HEK293 (cell line): ENCODE results near the gene THRA.

ENCODE experiments used
- HOXC10 ChIP-seq: sonication (generic); formaldehyde crosslinking; IDR thresholded peaks from 2 replicates; pipeline ENCODE4 v1.8.1; 2023; ENCODE audit warnings: mild to moderate bottlenecking, missing genetic modification reagents
- KLF1 ChIP-seq: fragments of 450-650 bp; formaldehyde crosslinking; IDR thresholded peaks from 2 replicates; pipeline ENCODE4 v1.5.1; 2016; ENCODE audit warnings: missing biosample characterization, missing genetic modification characterization
- MEIS1 ChIP-seq: sonication (generic); formaldehyde crosslinking; IDR thresholded peaks from 2 replicates; pipeline ENCODE4 v1.8.1; 2022; ENCODE audit warnings: missing genetic modification reagents, mild to moderate bottlenecking, borderline replicate concordance
- OSR2 ChIP-seq: fragments of 450-650 bp; formaldehyde crosslinking; IDR thresholded peaks from 2 replicates; pipeline ENCODE4 v1.5.1; 2016; ENCODE audit warnings: missing biosample characterization, missing genetic modification characterization
- PATZ1 ChIP-seq: fragments of 450-650 bp; formaldehyde crosslinking; IDR thresholded peaks from 2 replicates; pipeline ENCODE4 v1.5.1; 2016; ENCODE audit warnings: missing biosample characterization, missing genetic modification characterization
- PRDM1 ChIP-seq: fragments of 450-650 bp; formaldehyde crosslinking; IDR thresholded peaks from 2 replicates; pipeline ENCODE4; 2016; ENCODE audit warnings: missing biosample characterization, missing genetic modification characterization
- PRDM2 ChIP-seq: fragments of 450-650 bp; formaldehyde crosslinking; IDR thresholded peaks from 2 replicates; pipeline ENCODE4 v1.5.1; 2016; ENCODE audit warnings: missing biosample characterization, missing genetic modification characterization, borderline replicate concordance
- ZBTB17 ChIP-seq: fragments of 450-650 bp; formaldehyde crosslinking; IDR thresholded peaks from 2 replicates; pipeline ENCODE4 v1.5.1; 2016; ENCODE audit warnings: missing biosample characterization, missing genetic modification characterization
- ZBTB48 ChIP-seq: fragments of 450-650 bp; formaldehyde crosslinking; IDR thresholded peaks from 2 replicates; pipeline ENCODE4 v1.5.1; 2016; ENCODE audit warnings: missing biosample characterization, missing genetic modification characterization
- ZNF132 ChIP-seq: fragments of 450-650 bp; formaldehyde crosslinking; IDR thresholded peaks from 2 replicates; pipeline ENCODE4 v1.5.1; 2017; ENCODE audit warnings: missing biosample characterization, missing genetic modification characterization, borderline replicate concordance
- ZNF18 ChIP-seq: fragments of 450-650 bp; formaldehyde crosslinking; IDR thresholded peaks from 2 replicates; pipeline ENCODE4 v1.5.1; 2016; ENCODE audit warnings: missing biosample characterization, missing genetic modification characterization
- ZNF2 ChIP-seq: fragments of 450-650 bp; formaldehyde crosslinking; IDR thresholded peaks from 2 replicates; pipeline ENCODE4 v1.5.1; 2016; ENCODE audit warnings: missing biosample characterization, missing genetic modification characterization
- ZNF24 ChIP-seq: fragments of 450-650 bp; formaldehyde crosslinking; IDR thresholded peaks from 2 replicates; pipeline ENCODE4 v1.5.1; 2016; ENCODE audit warnings: missing biosample characterization, missing genetic modification characterization
- ZNF311 ChIP-seq: fragments of 450-650 bp; formaldehyde crosslinking; IDR thresholded peaks from 2 replicates; pipeline ENCODE4 v1.5.1; 2017; ENCODE audit warnings: missing biosample characterization, missing genetic modification characterization, borderline replicate concordance
- ZNF37A ChIP-seq: fragments of 450-650 bp; IDR thresholded peaks from 2 replicates; pipeline ENCODE4 v1.5.1; 2018; ENCODE audit warnings: missing biosample characterization, missing genetic modification characterization
- ZNF416 ChIP-seq: fragments of 450-650 bp; formaldehyde crosslinking; IDR thresholded peaks from 2 replicates; pipeline ENCODE4 v1.5.1; 2016; ENCODE audit warnings: missing biosample characterization, missing genetic modification characterization
- ZNF433 ChIP-seq: fragments of 450-650 bp; formaldehyde crosslinking; IDR thresholded peaks from 2 replicates; pipeline ENCODE4 v1.5.1; 2016; ENCODE audit warnings: missing biosample characterization, missing genetic modification characterization, low read depth
- ZNF514 ChIP-seq: fragments of 450-650 bp; formaldehyde crosslinking; IDR thresholded peaks from 2 replicates; pipeline ENCODE4 v1.5.1; 2016; ENCODE audit warnings: missing biosample characterization, missing genetic modification characterization
- ZNF555 ChIP-seq: fragments of 450-650 bp; formaldehyde crosslinking; conservative IDR thresholded peaks from 2 replicates; pipeline ENCODE4 v1.5.1; 2017; ENCODE audit warnings: missing biosample characterization, mild to moderate bottlenecking, missing genetic modification characterization, inconsistent platforms
- ZNF580 ChIP-seq: fragments of 450-650 bp; formaldehyde crosslinking; IDR thresholded peaks from 2 replicates; pipeline ENCODE4 v1.5.1; 2016; ENCODE audit warnings: missing biosample characterization, missing genetic modification characterization
- ZNF610 ChIP-seq: fragments of 450-650 bp; formaldehyde crosslinking; IDR thresholded peaks from 2 replicates; pipeline ENCODE4 v1.5.1; 2016; ENCODE audit warnings: missing biosample characterization, missing genetic modification characterization, borderline replicate concordance
- ZNF623 ChIP-seq: fragments of 450-650 bp; formaldehyde crosslinking; IDR thresholded peaks from 2 replicates; pipeline ENCODE4 v1.5.1; 2016; ENCODE audit warnings: missing biosample characterization, missing genetic modification characterization
- ZNF629 ChIP-seq: fragments of 450-650 bp; formaldehyde crosslinking; IDR thresholded peaks from 2 replicates; pipeline ENCODE4 v1.5.1; 2017; ENCODE audit warnings: missing biosample characterization, missing genetic modification characterization
- ZNF654 ChIP-seq: fragments of 450-650 bp; formaldehyde crosslinking; IDR thresholded peaks from 2 replicates; pipeline ENCODE4 v1.5.1; 2016; ENCODE audit warnings: low read depth, missing biosample characterization, missing genetic modification characterization
- ZNF658 ChIP-seq: fragments of 450-650 bp; formaldehyde crosslinking; IDR thresholded peaks from 2 replicates; pipeline ENCODE4; 2016; ENCODE audit warnings: missing biosample characterization, missing genetic modification characterization
- ZNF707 ChIP-seq: fragments of 450-650 bp; formaldehyde crosslinking; IDR thresholded peaks from 2 replicates; pipeline ENCODE4 v1.5.1; 2016; ENCODE audit warnings: missing biosample characterization, missing genetic modification characterization
- ZNF76 ChIP-seq: fragments of 450-650 bp; formaldehyde crosslinking; IDR thresholded peaks from 2 replicates; pipeline ENCODE4; 2016; ENCODE audit warnings: low read depth, missing biosample characterization, missing genetic modification characterization, borderline replicate concordance
- ZNF776 ChIP-seq: fragments of 450-650 bp; formaldehyde crosslinking; IDR thresholded peaks from 2 replicates; pipeline ENCODE4 v1.5.0; 2017; ENCODE audit warnings: missing biosample characterization, missing genetic modification characterization, borderline replicate concordance
- ZSCAN5A ChIP-seq: fragments of 450-650 bp; formaldehyde crosslinking; IDR thresholded peaks from 2 replicates; pipeline ENCODE4 v1.5.1; 2016; ENCODE audit warnings: missing biosample characterization, missing genetic modification characterization

THRA gene

GRCh38 chr17:40068917-40069750 is 6.4 kb downstream of the THRA start (continued):
- TF ChIP-seq KLF1 (tag by site-specific recombination) = 0 out of 2 replicates have a peak, but pooled peaks have one; percentile 22
- no peak for TF ChIP-seq ZNF132
- TF ChIP-seq OSR2 (tag by site-specific recombination) = peak; percentile 54
- TF ChIP-seq MEIS1 (CRISPR knock-in tag) = no peak
- no peak for TF ChIP-seq ZNF416 (tag by site-specific recombination)
- TF ChIP-seq ZNF654 = no peak
- no peak for TF ChIP-seq ZNF555 (tag by site-specific recombination)
- TF ChIP-seq ZNF580 (tag by site-specific recombination) = no peak
- TF ChIP-seq ZBTB48 (tag by site-specific recombination) = peak; percentile 90
- no peak for TF ChIP-seq HOXC10 (CRISPR knock-in tag)
- no peak for TF ChIP-seq ZNF37A (tag by site-specific recombination)
- TF ChIP-seq ZNF2 (tag by site-specific recombination) = peak; percentile 74; the same call in 1 of the 2 replicates
- TF ChIP-seq ZNF433 (tag by site-specific recombination) = no peak
- peak; percentile 69 for TF ChIP-seq ZBTB17
- no peak for TF ChIP-seq ZNF610 (tag by site-specific recombination)
- TF ChIP-seq ZNF629 (tag by site-specific recombination) = peak; percentile 20; the same call in 1 of the 2 replicates
- no peak for TF ChIP-seq ZNF776 (tag by site-specific recombination)
- TF ChIP-seq ZNF24 (tag by site-specific recombination) = no peak
- peak; percentile 66; the same call in 1 of the 2 replicates for TF ChIP-seq ZNF18
- TF ChIP-seq ZNF623 = no peak
- TF ChIP-seq ZSCAN5A (tag by site-specific recombination) = 0 out of 2 replicates have a peak, but pooled peaks have one; percentile 23
- no peak for TF ChIP-seq ZNF311 (tag by site-specific recombination)
- peak; percentile 59 for TF ChIP-seq ZNF76 (tag by site-specific recombination)
- TF ChIP-seq ZNF514 = no peak
- peak; percentile 95 for TF ChIP-seq PRDM1 (tag by site-specific recombination)
- no peak for TF ChIP-seq PRDM2 (tag by site-specific recombination)
- no peak for TF ChIP-seq ZNF707 (tag by site-specific recombination)
- peak; percentile 90 for TF ChIP-seq PATZ1
- no peak for TF ChIP-seq ZNF658 (tag by site-specific recombination)
